GM10248 (cell line): ENCODE results near the gene SCEL.

ENCODE experiments used
- CTCF ChIA-PET: fragments of 300-600 bp; sonication (Branson Sonifier 250); formaldehyde crosslinking; extraction: SDS; loops from one replicate; lab custom pipeline; 2021; ENCODE audit warnings: antibody characterized with exemption; lab: Yijun Ruan, JAX
- POLR2A ChIA-PET: fragments of 350-650 bp; sonication (Branson Sonifier 250); formaldehyde crosslinking; extraction: SDS; loops from one replicate; lab custom pipeline; 2020; ENCODE audit warnings: antibody characterized with exemption; lab: Yijun Ruan, JAX
- DNase-seq: peaks from one replicate; pipeline ENCODE4 v3.0.0; 2012; ENCODE audit errors: extremely low spot score
- TF ChIP-seq, protein P1 (sequence below): IDR thresholded peaks from 2 replicates; pipeline ENCODE4 v1.5.1; 2012; ENCODE audit warnings: mild to moderate bottlenecking, low read depth; ENCODE audit errors: extremely low read depth, missing control alignments, control extremely low read depth

SCEL gene

DNA sequence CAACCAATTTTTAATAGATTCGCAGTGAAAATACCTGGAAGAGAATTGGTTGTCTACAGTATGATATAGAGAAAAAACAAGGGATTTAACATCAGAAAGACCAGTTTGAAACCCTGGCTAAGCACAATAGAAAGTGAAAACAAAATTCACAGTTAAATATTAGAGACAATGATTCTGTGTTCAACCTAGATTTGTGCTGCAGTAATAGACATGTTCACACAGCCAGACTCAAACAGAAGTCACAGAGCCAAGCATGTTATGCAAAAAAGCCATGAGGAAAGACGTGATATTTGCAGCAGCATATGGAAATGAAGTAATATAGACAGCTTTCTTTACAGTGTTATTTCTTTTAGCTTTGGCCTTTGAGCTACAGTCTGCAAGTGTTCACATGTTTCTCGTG lies 48.1 kb downstream of the SCEL start:
- no peak for DNase-seq
- ChIA-PET POLR2A (no interaction called here), CTCF (interaction anchor here (1.5 to 3.6 kb wide), 4 partner anchors 8 to 91 kb away, joined by 4 to 24 read pairs (median 7); no protein-coding TSS in a partner anchor)
- TF ChIP-seq, protein P1, sequence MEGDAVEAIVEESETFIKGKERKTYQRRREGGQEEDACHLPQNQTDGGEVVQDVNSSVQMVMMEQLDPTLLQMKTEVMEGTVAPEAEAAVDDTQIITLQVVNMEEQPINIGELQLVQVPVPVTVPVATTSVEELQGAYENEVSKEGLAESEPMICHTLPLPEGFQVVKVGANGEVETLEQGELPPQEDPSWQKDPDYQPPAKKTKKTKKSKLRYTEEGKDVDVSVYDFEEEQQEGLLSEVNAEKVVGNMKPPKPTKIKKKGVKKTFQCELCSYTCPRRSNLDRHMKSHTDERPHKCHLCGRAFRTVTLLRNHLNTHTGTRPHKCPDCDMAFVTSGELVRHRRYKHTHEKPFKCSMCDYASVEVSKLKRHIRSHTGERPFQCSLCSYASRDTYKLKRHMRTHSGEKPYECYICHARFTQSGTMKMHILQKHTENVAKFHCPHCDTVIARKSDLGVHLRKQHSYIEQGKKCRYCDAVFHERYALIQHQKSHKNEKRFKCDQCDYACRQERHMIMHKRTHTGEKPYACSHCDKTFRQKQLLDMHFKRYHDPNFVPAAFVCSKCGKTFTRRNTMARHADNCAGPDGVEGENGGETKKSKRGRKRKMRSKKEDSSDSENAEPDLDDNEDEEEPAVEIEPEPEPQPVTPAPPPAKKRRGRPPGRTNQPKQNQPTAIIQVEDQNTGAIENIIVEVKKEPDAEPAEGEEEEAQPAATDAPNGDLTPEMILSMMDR, result no peak

DNA sequence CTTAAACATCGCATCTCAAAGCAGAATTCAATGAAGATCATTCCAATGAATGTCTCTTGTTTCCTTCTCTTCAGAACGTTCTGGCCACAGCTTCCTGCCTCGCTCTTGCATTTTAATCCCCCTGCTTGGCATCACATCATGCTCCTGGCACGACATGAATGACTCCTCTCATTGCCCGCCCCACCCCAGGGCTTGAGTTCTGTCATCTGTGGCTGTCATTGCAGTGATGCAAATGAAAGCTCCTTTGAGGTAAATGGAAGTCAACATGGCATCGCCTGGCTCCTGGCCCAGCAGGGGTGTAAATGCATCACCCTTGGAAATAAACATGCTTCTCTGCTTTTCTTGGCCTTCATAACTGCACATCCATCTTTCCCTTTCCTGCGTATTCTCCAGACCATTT lies 48.6 kb downstream of the SCEL start:
- TF ChIP-seq, protein P1, result no peak
- DNase-seq, result no peak
- CTCF ChIA-PET, result interaction anchor here (1.7 to 3.6 kb wide), 2 partner anchors 8 kb away, joined by 7 to 24 read pairs; no protein-coding TSS in a partner anchor
- POLR2A ChIA-PET, result no interaction called here

DNA sequence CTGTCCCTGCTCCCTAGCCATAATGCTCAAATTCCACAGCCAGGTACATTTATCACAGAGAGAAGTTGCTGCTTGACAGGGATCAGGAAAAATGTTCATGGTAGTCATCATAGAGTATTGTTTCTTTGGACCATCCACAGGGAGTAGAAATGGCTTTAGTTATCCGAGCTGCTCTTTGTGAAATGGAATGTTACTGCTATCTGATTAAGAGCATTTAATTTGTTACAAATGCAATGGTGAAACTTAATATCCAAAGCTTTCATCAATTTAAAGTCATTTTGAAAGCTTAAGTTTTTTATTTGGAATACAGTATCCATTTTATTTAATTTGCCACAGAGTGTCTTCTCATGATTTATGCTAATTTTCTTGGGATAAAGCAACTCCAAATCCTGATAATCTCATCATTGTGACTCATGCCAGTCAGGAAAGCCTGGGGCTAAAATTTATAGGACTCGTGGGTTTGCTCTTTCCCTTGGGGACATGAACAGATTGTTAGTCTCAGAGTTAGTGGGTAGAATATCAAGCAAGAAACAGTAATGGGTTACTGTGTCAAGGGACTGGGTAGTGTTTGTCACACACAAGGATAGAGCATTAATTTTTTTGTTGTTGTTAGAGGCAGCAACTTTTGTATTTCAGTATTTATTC lies 59.8 kb downstream of the SCEL start:
- DNase-seq, result no peak
- ChIA-PET CTCF (interaction anchor here (1.2 to 7.9 kb wide), 2 partner anchors 9 to 157 kb away, joined by 3 to 104 read pairs; no protein-coding TSS in a partner anchor), POLR2A (interaction anchor here (0.7 kb wide), 1 partner anchor 147 kb away, joined by 4 read pairs; no protein-coding TSS in a partner anchor)
- TF ChIP-seq, protein P1, result no peak

DNA sequence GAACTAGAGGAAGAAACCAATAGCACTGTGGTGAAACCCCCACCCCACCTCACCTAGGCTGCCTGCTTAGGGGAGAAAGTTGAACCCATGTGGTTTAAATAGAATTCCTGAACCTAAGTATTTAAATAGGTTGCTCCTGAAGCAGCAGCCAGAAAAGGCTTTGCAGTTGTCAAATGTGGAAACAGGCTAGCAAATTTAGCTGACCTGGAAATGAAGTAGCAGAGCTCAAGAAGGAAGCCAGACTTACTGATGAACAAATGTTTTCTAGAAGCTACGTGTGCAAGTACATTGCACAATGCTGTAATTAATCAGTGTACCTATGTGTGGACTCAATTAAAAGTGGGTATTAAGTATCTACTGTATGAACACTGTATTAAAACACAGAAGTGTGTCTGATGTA lies 61.3 kb downstream of the SCEL start:
- TF ChIP-seq, protein P1, result no peak
- POLR2A ChIA-PET, result interaction anchor here (0.6 kb wide), 1 partner anchor 199 kb away, joined by 7 read pairs; no protein-coding TSS in a partner anchor
- CTCF ChIA-PET, result interaction anchor here (1.0 to 7.9 kb wide), 3 partner anchors 78 to 525 kb away, joined by 3 to 104 read pairs (median 4); no protein-coding TSS in a partner anchor
- no peak for DNase-seq

DNA sequence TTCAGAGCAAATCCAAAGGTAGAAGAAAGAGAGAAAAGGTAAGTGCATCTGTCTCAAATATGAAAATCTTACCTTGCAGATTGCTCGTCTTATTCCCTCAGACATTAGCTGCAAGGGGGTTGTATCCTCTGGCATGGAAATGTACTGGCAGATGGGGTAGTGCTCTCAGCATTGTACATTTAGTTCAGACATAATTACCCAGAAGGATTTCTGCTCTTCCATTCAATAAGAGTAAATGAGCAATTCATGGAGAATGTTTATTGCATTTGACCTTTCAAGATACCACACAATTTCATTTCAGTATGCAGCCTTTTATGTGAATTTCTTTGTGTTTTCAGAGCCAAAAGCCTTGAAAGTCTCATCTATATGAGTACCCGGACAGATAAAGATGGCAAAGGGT lies 63.8 kb downstream of the SCEL start:
- ChIA-PET POLR2A (no interaction called here), CTCF (interaction anchor here (1.0 to 7.9 kb wide), 6 partner anchors 9 to 167 kb away, joined by 3 to 104 read pairs (median 3); no protein-coding TSS in a partner anchor)
- no peak for DNase-seq
- TF ChIP-seq, protein P1, result no peak

DNA sequence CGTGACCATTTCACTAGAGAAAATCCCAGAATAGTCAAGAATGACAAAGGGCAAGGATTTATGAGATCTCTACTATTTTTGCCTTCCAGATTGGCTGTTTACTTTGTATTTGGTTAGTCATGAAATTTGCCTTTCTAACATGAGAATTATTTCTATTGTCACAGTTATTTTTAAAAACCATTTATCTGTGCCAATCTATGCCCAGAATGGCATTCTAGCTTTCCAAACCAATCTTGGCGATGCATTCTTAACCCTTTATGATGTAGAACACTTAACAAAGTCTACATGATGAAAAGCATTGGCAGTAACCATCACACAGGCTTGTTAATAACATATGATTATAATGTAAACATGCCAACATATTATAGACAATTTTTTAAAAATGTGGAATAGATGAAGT lies 65.2 kb downstream of the SCEL start:
- POLR2A ChIA-PET, result no interaction called here
- CTCF ChIA-PET, result interaction anchor here (1.2 to 1.3 kb wide), 2 partner anchors 12 to 58 kb away, joined by 3 to 4 read pairs; no protein-coding TSS in a partner anchor

More for the DNA sequence above, 65.2 kb downstream of the SCEL start:
- DNase-seq, result no peak
- TF ChIP-seq, protein P1, result no peak
